Inflammatory macrophage treated with lipopolysaccharide for 4 hours (primary cell): ENCODE measurements around the gene UPF1.

ENCODE experiments used
- DNase-seq: peaks from one replicate; pipeline ENCODE4 v3.0.0-alpha.2; 2020

The UPF1 gene

DNA sequence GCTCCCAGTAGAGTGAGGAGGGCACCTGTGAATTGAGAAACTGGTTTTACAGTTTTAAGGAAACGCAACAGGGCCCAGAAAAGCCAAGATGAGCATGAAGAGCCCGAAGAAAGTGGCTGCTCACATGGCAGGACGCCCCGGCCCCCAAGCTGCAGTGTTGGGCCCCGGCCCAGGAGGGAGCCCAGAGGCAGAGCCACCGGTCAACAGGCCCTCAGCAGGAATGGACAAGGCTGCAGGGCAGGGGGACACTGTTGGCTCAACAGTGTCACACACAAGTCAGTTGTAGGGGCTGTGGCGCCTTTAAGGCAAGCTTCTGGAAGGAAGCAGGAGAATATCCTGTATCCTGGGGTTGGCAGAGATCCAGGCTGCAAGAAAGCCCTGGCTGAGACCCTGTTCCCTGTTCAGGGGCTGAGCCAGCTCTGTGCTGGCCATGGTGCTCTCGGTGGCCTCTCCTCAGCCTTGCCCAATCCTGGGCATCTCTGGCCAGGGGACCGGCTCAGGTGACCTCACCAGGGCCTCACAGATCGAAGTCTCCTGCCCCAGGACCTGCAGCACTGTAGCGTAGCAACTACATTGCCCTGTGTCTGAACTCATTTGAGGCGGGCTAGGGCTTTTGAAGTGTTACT, 28.0 kb downstream of the UPF1 start:
- DNase-seq, result no peak

DNA sequence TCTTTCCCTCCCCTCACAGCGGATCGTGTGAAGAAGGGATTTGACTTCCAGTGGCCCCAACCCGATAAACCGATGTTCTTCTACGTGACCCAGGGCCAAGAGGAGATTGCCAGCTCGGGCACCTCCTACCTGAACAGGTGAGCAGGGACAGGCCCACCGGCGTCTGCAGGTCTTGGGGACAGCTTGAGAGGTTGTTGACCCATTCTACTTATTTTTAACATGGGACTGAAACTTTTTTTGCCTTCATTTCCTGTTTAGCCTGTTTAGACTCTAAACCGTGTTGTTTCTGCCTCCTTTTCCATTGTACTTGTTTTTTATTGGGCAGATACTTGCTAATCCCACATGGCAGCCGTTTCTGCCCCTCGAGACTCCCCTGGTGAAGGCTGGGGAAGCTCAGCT, 28.5 kb downstream of the UPF1 start:
- no peak for DNase-seq

DNA sequence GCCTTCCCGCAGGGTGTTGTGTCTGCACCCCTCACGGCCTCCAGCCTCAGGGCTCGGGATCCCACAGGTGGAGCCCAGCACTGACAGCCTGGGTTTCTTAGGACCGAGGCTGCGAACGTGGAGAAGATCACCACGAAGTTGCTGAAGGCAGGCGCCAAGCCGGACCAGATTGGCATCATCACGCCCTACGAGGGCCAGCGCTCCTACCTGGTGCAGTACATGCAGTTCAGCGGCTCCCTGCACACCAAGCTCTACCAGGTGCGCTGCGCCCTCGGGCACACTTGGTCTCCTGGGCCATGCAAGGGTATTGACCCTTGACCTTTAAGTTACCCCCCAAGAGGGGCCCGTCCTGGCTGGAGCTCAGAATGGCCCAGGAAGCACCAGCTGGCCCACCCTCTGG, 29.0 kb downstream of the UPF1 start:
- no peak for DNase-seq

DNA sequence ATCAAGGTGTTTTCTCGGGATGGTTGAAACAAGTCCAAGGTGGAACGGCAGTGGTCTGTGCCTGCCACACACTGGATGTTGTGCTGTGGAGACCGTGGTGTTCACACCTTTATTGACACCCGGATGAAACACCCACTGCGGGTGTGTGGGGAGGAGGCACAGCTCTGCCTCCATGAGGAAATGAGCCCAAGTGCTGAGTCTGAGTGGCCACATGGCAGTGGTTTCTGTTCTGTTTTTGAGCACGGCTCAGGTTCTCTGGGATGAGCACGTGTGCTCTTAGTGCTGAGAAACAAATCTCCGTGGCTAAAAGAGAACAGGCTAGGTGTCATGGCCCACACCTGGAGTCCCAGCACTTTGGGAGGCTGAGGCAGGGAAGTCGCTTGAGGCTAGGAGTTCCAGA, 29.5 kb downstream of the UPF1 start:
- DNase-seq, result peak; percentile 39

DNA sequence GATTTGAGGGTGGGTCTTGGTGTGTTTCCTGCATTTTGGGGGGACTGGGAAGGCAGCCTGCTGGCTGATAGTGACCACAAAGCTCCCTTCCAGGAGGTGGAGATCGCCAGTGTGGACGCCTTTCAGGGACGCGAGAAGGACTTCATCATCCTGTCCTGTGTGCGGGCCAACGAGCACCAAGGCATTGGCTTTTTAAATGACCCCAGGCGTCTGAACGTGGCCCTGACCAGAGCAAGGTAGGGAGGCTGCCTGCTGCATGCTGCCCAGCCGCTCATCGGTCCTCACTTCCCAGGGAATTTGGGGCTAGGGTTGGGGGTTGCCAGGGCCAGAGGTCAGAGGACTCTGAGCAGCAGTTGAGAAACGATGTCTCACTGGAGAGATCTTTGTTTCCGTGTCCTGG, 30.2 kb downstream of the UPF1 start:
- DNase-seq, result no peak

DNA sequence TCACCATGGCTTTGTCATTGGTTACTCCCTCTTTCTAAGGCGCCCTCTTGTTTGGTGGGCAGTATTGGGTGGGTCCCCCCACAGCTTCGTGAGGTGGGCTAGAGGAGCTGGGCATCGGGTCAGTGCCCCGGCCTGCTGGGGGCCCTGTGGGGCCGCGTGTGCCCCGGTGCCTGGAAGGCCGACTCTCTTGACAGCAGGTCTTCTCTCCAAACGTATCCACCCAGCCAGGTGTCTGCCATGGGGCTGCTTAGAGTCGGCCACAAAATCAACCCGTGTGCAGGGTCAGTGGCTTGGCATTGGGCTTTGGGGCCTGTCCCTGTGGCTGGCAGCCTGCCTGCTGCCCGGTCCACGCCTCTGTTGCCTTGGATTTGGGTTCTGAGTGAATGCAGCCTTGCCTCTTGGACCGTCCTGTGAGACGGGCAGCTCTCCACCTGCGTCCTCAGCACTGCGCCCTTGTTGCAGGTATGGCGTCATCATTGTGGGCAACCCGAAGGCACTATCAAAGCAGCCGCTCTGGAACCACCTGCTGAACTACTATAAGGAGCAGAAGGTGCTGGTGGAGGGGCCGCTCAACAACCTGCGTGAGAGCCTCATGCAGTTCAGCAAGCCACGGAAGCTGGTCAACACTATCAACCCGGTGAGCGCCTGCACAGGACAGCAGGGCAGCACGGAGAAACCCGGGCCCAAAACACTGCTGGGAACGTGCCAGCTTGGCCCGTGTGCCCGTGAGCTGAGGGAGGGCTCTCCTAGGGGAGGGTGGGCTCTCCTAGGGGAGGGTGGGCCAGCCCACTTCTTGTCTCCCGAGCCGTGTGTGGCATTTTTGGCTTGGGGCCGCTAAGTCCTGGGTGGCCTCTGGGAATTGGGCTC, 31.4 kb downstream of the UPF1 start:
- DNase-seq, result no peak

DNA sequence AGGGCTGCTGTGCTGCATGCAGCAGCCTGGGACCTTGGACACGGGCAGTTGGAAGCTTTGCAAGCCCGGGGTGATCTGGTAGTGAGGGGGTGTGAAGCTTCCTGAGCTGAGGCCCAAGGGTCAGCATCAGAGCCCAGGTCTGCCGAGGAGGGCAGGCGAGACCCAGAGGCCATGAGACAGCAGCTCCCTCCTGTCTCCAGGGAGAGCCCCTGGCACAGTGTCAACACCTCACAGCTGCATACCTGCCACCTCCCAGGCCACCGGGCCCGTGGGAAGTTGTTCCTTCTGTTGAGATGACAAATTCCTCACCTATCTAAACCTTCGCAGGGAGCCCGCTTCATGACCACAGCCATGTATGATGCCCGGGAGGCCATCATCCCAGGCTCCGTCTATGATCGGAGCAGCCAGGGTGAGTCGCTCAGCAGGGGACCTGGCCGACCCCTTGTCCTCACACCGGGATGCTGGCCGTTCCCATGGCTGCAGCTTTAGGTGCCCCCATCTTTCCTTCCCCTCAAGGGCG, 32.1 kb downstream of the UPF1 start:
- no peak for DNase-seq

DNA sequence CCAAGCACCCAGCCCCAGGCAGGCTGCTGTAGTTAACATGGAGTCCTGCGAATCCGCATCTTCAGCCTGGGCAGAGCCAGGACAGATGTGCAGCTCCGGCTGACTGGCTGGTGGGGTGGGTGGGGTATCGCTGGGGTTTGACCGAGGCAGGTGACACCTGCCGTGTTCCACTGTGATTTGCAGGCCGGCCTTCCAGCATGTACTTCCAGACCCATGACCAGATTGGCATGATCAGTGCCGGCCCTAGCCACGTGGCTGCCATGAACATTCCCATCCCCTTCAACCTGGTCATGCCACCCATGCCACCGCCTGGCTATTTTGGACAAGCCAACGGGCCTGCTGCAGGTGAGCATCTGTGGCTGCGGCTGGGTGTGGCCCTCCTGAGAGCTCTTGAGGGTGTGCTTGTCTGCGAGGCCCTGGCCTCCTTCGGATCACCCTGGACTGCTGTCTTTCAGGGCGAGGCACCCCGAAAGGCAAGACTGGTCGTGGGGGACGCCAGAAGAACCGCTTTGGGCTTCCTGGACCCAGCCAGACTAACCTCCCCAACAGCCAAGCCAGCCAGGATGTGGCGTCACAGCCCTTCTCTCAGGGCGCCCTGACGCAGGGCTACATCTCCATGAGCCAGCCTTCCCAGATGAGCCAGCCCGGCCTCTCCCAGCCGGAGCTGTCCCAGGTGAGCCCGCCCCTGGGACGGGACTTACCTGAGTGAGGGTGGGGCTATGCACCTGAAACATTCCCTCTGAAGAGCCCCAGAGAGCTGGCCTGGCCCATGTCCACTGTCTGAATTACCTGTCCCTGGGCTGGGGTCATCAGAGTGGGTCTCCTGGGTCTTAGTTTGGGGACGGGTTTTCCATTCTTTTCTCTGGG, 33.6 kb downstream of the UPF1 start:
- DNase-seq, result no peak

DNA sequence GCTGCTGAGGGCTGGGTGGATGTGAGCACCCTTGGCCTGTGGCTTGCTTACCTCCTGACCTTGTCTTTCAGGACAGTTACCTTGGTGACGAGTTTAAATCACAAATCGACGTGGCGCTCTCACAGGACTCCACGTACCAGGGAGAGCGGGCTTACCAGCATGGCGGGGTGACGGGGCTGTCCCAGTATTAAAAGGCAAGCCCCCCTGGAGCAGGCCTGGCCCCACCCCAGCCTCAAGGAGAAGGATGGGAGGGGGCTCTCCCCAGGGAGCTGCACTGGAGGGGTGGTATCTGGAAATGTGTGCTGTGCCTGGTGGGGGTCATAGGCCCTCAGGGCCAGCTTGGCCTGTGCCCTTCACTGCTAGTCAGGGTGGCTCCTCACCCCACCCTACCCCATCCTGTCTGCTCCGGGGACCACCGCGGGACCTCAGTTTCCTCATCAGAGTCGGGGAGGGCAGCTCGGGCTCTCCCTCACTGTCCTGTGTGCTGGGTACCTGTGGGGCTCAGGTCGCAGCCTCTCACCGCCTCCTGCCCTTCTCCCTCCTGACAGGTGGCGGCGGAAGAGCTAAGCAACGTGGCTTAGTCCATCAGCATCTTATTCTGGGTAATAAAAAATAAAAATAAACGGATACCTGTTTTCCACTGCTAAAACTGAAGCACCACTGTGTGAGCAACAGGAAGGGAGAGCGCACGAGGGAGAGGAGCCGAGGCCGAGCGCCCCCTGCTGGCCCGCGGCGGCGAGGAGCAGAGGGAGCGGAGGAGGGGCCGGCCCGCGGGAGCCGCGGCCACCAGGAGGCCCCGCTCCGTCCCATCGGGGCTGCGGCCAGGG, 34.4 kb downstream of the UPF1 start:
- DNase-seq, result peak; percentile 49

DNA sequence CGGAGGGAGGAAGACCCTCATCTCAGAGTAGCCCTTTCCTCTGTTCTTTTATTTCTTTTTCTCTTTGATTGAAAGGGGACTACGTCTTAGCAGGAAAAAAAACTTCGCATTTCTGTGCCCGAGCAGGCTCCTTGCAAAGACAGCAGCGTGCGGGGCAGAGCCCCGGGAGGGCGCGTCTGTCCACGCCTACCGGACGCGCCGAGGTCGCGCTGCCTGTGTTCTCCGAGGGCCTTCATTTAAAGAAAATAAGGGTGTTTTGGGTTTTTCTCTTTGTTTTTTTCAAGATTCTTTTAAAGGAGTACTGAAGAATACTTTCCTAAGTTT, 35.0 kb downstream of the UPF1 start:
- no peak for DNase-seq

DNA sequence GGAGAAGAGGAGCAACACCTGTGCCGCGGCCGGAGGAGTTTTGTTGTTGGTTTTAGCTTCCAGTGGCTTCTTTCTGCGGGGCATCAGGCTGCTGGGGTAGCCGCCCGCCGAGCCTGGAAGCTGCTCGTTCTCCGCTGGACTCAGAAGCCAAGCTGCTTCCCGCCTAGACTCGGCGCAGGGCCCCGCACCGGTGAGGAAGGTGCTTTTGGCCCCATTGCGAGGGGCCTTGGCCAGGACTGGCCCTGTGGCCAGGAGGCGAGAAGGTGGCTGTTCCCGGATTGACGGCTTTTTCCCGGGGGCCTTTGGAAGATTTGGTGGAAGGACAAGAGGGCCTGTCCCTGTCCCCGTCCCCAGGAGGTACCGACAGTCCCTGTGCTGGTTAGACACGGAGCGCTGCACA, 35.4 kb downstream of the UPF1 start:
- DNase-seq, result no peak

DNA sequence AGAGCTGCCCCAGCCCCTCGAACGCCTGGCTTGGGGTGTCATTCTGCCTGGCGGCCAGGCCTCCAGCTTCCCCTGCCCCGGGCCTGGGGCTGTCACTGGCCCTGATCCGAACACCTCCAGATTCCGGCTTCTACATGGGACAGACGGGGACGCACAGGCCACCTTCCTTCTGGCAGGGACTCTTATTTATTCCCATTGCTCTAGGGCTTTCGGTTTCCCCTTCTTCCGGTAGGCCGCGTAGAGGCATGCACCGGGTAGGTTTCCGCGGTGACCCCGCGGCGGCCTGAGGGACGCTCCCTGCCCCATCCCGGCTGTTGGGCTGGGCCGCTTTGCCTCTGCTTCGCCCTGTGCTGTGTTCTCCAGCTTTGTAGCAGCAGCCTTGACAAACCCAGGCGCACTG, 36.0 kb downstream of the UPF1 start:
- DNase-seq, result no peak

DNA sequence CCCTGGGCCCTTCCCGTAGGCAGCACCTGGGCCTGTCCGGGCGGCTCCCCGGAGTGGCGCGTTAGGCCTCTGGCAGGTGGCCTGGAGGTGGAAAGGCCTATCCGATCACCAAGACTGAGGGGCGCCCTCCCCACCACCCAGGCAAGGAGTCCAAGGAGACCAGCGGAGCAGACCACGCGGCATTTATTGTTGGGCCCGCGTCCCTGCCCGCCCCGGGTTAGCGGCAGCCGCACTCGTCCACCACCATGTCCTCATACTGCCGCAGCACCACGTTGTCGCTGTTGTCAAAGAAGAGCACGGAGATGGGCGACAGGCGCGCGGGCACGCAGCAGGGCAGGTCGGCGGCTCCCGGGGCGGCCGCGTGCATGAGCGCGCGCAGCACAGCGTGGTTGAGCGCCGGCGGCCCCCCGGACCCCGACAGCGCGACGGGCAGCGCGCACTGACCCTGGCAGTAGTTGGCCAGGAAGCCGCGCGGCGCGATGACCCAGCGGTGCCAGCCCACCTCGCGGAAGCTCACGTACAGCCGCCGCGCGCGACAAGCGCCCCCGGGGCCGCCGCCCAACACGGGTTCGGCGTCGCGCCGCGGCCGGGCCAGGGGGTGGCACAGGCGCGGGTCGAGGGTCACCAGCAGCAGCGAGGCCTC, 36.7 kb downstream of the UPF1 start:
- no peak for DNase-seq

DNA sequence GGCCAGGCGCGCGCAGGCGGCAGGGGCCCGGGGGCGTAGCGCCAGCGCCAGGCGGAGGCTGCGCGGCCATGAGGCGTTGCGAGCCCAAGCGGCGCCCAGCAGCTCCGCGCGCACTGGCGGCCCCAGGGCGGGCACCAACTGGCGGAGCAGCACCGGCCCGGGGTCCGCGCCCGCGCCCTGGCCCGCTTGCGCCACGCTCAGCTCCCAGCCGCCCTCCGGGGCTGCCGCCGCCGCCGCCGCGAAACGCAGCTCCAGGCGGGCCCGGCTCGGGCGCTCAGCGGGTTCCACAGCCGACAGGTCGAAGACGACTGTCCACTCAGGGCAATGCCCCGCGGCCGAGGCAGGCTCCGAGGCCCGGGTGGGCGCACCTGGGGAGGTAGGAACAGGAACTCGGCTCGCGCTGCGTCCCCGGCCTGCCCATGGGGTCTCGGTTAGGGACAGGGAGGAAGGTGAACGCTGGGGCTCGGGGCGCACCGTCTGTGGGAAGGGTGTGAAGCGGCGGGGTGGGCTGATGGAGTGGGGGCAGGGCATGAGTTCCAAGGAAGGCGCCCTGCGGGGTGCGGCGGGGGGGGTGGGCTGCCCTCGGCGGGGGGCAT, 37.4 kb downstream of the UPF1 start:
- DNase-seq, result no peak

DNA sequence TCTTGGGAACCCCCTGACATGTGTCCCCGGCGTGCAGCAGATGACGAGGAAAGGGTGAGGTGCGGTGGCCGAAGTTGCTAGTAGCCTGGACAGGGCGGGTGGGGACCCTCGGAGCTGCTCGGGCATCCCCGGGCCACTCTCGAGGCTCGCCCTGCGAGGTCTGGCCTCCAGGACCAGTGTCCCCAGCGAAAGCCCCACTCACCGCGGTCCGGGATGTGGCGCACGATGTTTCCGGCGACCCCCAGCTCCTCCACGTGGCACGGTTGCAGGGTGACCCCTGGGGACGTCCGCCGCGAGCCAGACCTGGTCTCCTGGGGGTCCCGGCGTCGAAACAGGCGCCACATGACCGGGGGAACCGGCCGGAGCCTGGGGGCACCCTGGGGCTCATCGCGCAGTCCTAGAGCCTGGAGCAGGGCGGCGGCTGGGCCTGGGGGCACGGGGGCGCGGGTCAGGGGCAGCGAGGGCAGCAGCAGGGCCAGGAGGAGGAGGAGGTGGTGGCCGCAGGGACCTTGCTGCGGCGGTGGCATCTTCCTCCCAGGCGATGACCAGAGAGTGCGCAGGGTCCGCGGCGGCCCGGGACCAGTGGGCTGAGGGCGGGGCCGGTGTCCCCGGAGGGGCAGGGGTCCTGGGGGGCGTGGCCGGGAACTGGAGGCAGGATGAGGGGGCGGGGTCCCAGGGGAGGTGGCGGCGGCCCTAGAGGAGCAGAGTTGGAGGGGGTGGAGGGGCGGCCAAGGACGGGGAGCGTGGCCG, 38.2 kb downstream of the UPF1 start:
- no peak for DNase-seq

DNA sequence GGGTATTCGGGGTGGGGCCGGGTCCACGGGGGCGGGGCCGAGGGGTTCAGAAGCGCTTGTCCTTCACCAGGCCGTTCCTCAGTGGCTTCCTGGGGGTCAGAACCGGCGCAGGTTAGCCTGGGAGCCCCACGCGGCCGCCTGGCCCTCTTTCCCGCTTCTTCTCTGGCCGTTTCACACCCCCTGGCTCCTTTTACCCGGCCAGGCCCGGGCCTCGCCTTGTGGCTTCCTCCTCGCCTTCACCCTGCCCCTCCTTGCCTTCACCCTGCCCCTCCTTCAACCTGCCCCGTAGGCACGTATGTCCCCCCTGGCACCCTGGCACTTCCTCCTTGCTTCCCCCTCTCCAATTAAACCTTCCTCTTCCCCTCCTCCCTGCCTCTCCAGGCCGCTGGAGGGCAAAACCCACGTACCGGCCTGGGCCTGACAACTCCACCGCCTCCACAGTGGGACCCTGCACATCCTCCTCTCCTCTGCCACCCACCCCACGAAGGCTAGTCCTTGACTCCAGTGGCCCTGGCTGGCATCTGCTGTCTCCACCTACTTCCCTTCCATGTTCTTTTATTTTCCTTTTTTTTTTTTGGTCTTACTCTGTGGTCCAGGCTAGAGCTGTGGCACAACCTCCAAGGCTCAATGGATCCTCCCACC, 38.9 kb downstream of the UPF1 start:
- no peak for DNase-seq

DNA sequence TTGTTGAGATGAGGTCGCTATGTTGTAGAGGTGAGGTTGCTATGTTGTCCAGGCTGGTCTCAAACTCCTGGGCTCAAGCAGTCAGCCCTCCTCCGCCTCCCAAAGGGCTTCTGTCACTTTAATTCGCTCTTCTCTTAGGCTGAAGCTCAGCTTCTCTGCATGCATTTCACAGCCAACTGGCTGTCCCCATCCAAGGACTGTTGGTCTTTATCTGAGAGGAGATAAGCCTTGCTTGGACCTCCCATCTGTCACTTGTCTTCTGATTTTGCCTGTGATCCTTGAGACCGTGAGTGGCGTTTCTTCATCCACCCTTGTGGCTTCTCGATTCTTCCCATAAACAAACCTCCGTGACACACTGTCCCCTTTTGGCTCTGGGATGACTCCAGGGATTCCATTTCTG, 39.8 kb downstream of the UPF1 start:
- no peak for DNase-seq

DNA sequence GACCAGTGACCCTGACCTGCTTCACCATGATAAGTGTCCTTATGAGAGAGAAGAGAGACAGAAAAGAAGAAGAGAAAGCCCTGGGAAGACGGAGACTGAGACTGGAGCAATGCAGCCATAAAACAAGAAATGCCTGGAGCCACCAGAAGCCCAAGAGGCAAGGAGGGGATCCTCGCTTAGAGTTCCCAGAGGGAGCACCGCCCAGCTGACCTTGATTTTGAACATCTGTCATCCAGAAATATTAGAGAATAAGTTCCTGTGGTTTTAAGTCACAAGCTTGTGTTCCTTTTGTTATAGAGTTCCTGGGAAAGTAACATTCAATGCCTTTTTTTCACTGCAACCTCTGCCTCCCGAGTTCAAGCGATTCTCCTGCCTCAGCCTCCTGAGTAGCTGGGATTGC, 44.0 kb downstream of the UPF1 start:
- DNase-seq, result no peak

DNA sequence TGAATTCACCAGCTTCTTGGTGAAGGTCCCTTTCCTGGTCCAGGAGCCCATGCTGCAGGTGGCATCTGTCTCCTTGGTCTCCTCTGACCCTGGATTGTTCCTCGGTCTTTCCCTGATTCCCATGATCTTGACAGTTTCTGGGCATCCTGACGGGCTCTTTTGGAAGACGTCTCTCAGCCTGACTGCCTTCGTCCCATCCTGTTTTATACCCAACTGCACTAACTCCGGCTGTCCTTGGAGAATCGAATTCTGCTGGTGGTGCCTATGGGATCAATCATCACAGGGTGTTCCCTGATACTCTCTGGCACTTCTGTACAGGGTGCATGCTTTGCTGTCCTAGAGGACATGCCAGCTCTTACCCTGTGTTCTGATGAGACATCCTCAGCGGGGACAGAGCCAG, 45.1 kb downstream of the UPF1 start:
- no peak for DNase-seq

DNA sequence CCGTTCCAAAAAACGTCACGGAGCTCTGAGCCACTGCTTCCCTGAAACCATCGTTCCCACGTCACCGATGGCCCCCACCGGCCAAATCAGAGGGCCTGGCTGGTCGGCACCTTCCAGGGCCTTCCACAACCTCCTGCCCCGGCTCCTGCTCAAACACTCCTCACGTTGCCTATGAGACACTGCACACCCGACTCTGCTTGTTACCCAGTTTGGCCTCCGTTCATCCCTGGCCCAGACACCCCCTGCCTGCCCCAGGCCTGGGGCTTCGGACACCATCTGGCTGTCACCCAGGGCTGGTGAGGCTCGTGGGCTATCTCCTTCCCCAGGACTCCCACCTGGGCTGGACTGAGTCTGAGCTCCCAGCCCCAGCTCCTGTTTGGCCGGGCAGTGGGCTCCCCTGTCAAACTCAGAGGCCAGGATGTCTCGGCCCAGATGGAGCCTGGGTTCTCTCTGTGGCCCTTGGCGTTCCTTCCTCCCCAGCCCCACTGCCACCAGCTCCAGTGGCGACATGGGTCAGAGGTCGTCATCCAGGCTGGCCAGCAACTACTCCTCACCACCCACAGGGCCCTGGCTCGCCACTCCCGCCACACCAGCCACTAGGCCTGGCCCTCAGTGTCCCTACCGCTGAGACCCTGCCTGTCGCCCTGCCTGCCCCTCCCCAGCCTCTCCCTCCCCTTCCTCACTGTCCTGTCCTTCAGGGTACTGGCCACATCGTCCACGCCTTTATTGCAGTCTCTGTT, 46.5 kb downstream of the UPF1 start:
- DNase-seq, result no peak
